Epithelial cell of proximal tubule (primary cell): ENCODE results near the gene LPIN1. TPM values are rescaled to one million over a fixed set of nuclear protein-coding genes. Genes with fewer than 3 reads are reported as not detected.

Experiments
- DNase-seq: peaks from one replicate; pipeline ENCODE4 v3.0.0-alpha.2; 2011; ENCODE audit warnings: low read depth
- H3K4me3 ChIP-seq: 2 replicates; pipeline ENCODE4 v1.5.1; 2011; ENCODE audit warnings: low read depth, mild to moderate bottlenecking, low read length
- total RNA-seq: library from RNA; depleted of rRNA; stranded (reverse); fragments of >200 nt; gene quantifications from 2 replicates; pipeline ENCODE4 v1.2.3, GENCODE V29; 2015
- TF ChIP-seq, protein P1 (sequence below): conservative IDR thresholded peaks from 2 replicates; pipeline ENCODE4 v1.5.1; 2012; ENCODE audit warnings: low read depth, mild to moderate bottlenecking, low read length

The LPIN1 gene
- total RNA-seq, 1 donor from 2014 or later = 33.8 TPM

- DNase-seq = no peak
Observed at GRCh38 chr2:11716689-11717321, 29.6 kb upstream of the LPIN1 start.

GRCh38 chr2:11717623-11718022, 28.8 kb upstream of the LPIN1 start:
- TF ChIP-seq, protein P1, sequence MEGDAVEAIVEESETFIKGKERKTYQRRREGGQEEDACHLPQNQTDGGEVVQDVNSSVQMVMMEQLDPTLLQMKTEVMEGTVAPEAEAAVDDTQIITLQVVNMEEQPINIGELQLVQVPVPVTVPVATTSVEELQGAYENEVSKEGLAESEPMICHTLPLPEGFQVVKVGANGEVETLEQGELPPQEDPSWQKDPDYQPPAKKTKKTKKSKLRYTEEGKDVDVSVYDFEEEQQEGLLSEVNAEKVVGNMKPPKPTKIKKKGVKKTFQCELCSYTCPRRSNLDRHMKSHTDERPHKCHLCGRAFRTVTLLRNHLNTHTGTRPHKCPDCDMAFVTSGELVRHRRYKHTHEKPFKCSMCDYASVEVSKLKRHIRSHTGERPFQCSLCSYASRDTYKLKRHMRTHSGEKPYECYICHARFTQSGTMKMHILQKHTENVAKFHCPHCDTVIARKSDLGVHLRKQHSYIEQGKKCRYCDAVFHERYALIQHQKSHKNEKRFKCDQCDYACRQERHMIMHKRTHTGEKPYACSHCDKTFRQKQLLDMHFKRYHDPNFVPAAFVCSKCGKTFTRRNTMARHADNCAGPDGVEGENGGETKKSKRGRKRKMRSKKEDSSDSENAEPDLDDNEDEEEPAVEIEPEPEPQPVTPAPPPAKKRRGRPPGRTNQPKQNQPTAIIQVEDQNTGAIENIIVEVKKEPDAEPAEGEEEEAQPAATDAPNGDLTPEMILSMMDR = no peak
- no peak overlapping the region for H3K4me3 ChIP-seq
- DNase-seq = no peak

More at GRCh38 chr2:11716689-11717321, 29.6 kb upstream of the LPIN1 start:
- TF ChIP-seq, protein P1 = no peak
- H3K4me3 ChIP-seq = no peak overlapping the region

GRCh38 chr2:11718606-11719005, 27.8 kb upstream of the LPIN1 start:
- TF ChIP-seq, protein P1 = no peak
- no peak for DNase-seq
- H3K4me3 ChIP-seq = no peak overlapping the region

- H3K4me3 ChIP-seq = no peak overlapping the region
- TF ChIP-seq, protein P1 = no peak
- no peak for DNase-seq
Observed at GRCh38 chr2:11719230-11719977, 27.0 kb upstream of the LPIN1 start.

DNA sequence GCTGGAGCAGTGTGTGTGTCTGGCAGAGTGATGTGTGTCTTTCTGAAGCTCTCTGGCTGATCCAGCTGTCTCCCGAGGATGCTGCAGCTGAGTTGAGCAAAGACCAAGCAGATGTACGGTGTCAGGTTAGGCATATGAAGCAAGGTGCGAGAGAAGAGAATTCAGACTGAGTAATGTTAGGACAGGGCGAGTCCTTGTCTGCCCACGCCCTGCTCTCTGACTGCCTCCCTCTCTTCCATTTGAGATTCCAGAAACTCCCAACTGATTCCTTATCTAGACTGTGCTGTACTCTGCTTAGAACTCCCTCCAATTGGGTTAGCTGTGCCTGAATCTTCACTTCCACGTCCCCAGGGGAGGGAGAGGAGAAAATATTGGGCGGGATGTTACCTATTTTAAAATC, 25.7 kb upstream of the LPIN1 start:
- no peak for DNase-seq
- TF ChIP-seq, protein P1 = no peak
- H3K4me3 ChIP-seq = no peak overlapping the region

DNA sequence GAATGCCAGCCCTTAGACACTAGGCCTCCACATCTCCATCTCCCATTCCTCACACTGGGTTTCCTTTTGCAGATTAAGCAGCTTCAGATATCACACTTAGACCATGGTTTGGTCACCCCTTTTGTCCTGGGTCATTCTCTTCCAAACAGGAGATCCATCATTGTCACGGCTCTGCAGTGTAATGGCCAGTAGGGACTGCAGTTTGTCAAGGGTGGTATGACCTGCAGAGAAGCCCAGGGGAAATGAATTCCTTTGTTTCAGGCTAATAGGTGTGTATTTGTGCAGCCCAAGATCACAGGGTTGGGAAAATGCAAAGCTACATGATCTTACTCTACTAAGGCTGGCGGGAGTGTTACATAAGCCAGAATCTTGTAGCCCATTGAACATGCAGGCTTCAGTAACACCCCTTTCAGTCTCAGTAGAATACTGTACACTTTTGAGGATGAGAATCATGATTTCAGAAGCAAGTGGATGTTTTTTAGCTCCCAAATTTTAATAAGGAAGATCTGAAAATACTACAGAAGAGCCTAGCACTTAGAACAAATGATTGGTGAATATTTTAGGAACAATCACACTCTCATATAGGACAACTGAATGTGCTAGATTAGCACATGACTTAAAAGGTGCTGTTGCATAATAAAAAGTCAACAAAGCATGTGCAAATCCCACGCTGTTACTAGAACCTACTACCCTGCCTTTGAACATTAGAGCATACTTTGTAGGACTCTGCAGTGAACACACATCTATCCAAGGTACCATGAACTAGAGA, 24.0 kb upstream of the LPIN1 start:
- TF ChIP-seq, protein P1 = no peak
- DNase-seq = no peak
- no peak overlapping the region for H3K4me3 ChIP-seq
